Measurements from ENCODE around the gene FAM118B. TPM values are rescaled to one million over a fixed set of nuclear protein-coding genes. Genes with fewer than 3 reads are reported as not detected.

The FAM118B gene
- total and polyA plus RNA-seq, 2 donors (not counting 1 experiment from before 2014, with no cell fraction given): 21.0 to 30.3 TPM

GRCh38 chr11:126267650-126268049 lies 56.1 kb downstream of the FAM118B start:
- peak overlapping the region; percentile 88 for H3K4me2 ChIP-seq (ENCODE audit: extremely low read depth, insufficient read depth, low read length)
- H3K4me3 ChIP-seq (replicated peaks in 1 of 4; ENCODE audit: control extremely low read depth in 1 of 4, insufficient read depth in 1 of 4, low read depth in 3 of 4, low read length in 4 of 4): peak overlapping the region; percentile 86 to 99 (median 98)
- H3K79me2 ChIP-seq (ENCODE audit: control insufficient read depth, insufficient read depth, low read length): peaks cover 26% of the 10 kb centered on the region
- H3K9ac ChIP-seq (ENCODE audit: insufficient read depth, low read length): peak overlapping the region; percentile 97
- peaks cover 37% of the 10 kb centered on the region for H3K36me3 ChIP-seq (ENCODE audit: control insufficient read depth, insufficient read depth, low read length)
- H3K4me1 ChIP-seq (ENCODE audit: control insufficient read depth, extremely low read depth, insufficient read depth, low read length): peaks cover 2% of the 10 kb centered on the region
- no peak overlapping the region for H2AFZ ChIP-seq (ENCODE audit: low read length)
- no peaks in the 10 kb centered on the region for H3K27me3 ChIP-seq (ENCODE audit: control insufficient read depth, insufficient read depth, low read length)
- H3K9me3 ChIP-seq (ENCODE audit: control insufficient read depth, insufficient read depth, low read depth, low read length): no peaks in the 10 kb centered on the region
- H4K20me1 ChIP-seq (ENCODE audit: control insufficient read depth, extremely low read depth, insufficient read depth, low read length): no peaks in the 10 kb centered on the region
- TF ChIP-seq, protein P1, sequence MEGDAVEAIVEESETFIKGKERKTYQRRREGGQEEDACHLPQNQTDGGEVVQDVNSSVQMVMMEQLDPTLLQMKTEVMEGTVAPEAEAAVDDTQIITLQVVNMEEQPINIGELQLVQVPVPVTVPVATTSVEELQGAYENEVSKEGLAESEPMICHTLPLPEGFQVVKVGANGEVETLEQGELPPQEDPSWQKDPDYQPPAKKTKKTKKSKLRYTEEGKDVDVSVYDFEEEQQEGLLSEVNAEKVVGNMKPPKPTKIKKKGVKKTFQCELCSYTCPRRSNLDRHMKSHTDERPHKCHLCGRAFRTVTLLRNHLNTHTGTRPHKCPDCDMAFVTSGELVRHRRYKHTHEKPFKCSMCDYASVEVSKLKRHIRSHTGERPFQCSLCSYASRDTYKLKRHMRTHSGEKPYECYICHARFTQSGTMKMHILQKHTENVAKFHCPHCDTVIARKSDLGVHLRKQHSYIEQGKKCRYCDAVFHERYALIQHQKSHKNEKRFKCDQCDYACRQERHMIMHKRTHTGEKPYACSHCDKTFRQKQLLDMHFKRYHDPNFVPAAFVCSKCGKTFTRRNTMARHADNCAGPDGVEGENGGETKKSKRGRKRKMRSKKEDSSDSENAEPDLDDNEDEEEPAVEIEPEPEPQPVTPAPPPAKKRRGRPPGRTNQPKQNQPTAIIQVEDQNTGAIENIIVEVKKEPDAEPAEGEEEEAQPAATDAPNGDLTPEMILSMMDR (conservative IDR thresholded peaks at IDR 0.05 in 1 of 2, IDR thresholded peaks at IDR 0.05 in 1 of 2; ENCODE audit: low read depth in 1 of 2, low read length in 2 of 2): no peak
- no peak for TF ChIP-seq EZH2 (IDR thresholded peaks at IDR 0.05; ENCODE audit: low read length, missing control alignments)
- peak overlapping the region; percentile 90 for H3K27ac ChIP-seq (ENCODE audit: insufficient read depth, low read length)
- DNase-seq (ENCODE audit: low read depth in 2 of 2): no peak

GRCh38 chr11:126268361-126268707 lies 56.8 kb downstream of the FAM118B start:
- Histone ChIP-seq H3K36me3 (ENCODE audit: control insufficient read depth, insufficient read depth, low read length) (peaks cover 35% of the 10 kb centered on the region), H3K27ac (ENCODE audit: insufficient read depth, low read length) (peak overlapping the region; percentile 90), H3K79me2 (ENCODE audit: control insufficient read depth, insufficient read depth, low read length) (peaks cover 26% of the 10 kb centered on the region), H4K20me1 (ENCODE audit: control insufficient read depth, extremely low read depth, insufficient read depth, low read length) (no peaks in the 10 kb centered on the region), H3K4me2 (ENCODE audit: extremely low read depth, insufficient read depth, low read length) (peak overlapping the region; percentile 88), H3K9me3 (ENCODE audit: control insufficient read depth, insufficient read depth, low read depth, low read length) (no peaks in the 10 kb centered on the region), H3K27me3 (ENCODE audit: control insufficient read depth, insufficient read depth, low read length) (no peaks in the 10 kb centered on the region), H3K4me1 (ENCODE audit: control insufficient read depth, extremely low read depth, insufficient read depth, low read length) (peaks cover 2% of the 10 kb centered on the region), H3K4me3 (replicated peaks in 1 of 4; ENCODE audit: control extremely low read depth in 1 of 4, insufficient read depth in 1 of 4, low read depth in 3 of 4, low read length in 4 of 4) (peak overlapping the region; percentile 86 to 99 (median 98)), H2AFZ (ENCODE audit: low read length) (peak overlapping the region; percentile 64), H3K9ac (ENCODE audit: insufficient read depth, low read length) (peak overlapping the region; percentile 97)
- no peak for TF ChIP-seq EZH2 (IDR thresholded peaks at IDR 0.05; ENCODE audit: low read length, missing control alignments)
- TF ChIP-seq, protein P1 (conservative IDR thresholded peaks at IDR 0.05 in 1 of 2, IDR thresholded peaks at IDR 0.05 in 1 of 2; ENCODE audit: low read depth in 1 of 2, low read length in 2 of 2): no peak
- no peak for DNase-seq (ENCODE audit: low read depth in 2 of 2)

DNA sequence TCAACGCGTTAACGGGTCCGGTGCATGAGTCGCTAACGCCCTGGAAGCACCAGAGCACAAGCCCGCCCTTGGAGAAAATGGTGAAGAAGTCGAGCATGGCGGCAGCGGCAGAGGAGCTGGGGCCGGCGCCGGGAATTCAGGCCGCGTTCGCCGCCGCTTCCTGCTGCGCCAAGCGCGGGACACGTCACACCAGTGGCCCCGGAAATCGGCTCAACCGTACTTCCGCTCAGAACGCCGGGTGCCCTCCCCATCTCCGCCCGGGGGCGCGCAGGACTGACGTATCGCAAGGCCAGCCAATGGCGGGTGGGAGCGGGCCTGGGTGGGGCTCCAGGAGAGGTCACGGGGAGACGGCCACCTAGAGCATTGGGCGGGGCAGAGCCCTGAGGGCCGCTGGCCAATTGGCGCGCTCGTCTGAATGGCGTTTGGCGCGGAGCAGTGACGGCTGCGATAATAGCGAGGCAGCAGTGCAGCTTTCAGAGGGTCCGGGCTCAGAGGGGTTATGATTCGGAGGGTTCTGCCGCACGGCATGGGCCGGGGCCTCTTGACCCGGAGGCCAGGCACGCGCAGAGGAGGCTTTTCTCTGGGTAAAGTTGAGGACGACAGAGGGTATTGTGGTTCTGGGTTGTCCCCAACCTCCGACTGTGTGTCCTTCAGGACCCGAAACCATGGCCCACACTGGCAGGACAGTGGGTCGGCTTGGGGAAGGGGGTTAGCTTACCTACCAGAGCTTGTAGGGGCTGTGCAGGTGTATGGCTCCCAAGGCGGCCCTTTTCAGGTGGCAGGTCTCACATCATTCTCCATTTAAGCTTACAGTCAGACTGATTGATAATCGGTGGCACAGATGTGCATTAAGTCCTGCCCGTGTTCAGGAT lies 57.4 kb downstream of the FAM118B start, which contains the start of the genes FOXRED1 and SRPRA:
FOXRED1 (plus strand) TSS at position 447 of the 872 bp plus-strand sequence; CDS start at position 500, 53 bp downstream.
SRPRA (minus strand) TSS at position 188 of the 872 bp plus-strand sequence; CDS start at position 97, 91 bp downstream.
- peak within 1 kb of the TSS; percentile 95 for H2AFZ ChIP-seq (ENCODE audit: low read length)
- no peaks in the 10 kb centered on the region for H4K20me1 ChIP-seq (ENCODE audit: control insufficient read depth, extremely low read depth, insufficient read depth, low read length)
- peak within 1 kb of the TSS; percentile 99 for H3K4me2 ChIP-seq (ENCODE audit: extremely low read depth, insufficient read depth, low read length)
- peaks cover 2% of the 10 kb centered on the region for H3K4me1 ChIP-seq (ENCODE audit: control insufficient read depth, extremely low read depth, insufficient read depth, low read length)
- H3K27ac ChIP-seq (ENCODE audit: insufficient read depth, low read length): peak within 1 kb of the TSS; percentile 99
- H3K4me3 ChIP-seq (replicated peaks in 1 of 4; ENCODE audit: control extremely low read depth in 1 of 4, insufficient read depth in 1 of 4, low read depth in 3 of 4, low read length in 4 of 4): peak within 1 kb of the TSS; percentile 96 to 99 (median 99)
- no peaks in the 10 kb centered on the region for H3K27me3 ChIP-seq (ENCODE audit: control insufficient read depth, insufficient read depth, low read length)
- DNase-seq (ENCODE audit: low read depth in 2 of 2): peak; percentile 99
- TF ChIP-seq, protein P1 (conservative IDR thresholded peaks at IDR 0.05 in 1 of 2, IDR thresholded peaks at IDR 0.05 in 1 of 2; ENCODE audit: low read depth in 1 of 2, low read length in 2 of 2): no peak
- no peak for TF ChIP-seq EZH2 (IDR thresholded peaks at IDR 0.05; ENCODE audit: low read length, missing control alignments)
- peaks cover 32% of the 10 kb centered on the region for H3K36me3 ChIP-seq (ENCODE audit: control insufficient read depth, insufficient read depth, low read length)
- H3K79me2 ChIP-seq (ENCODE audit: control insufficient read depth, insufficient read depth, low read length): peaks cover 26% of the 10 kb centered on the region
- H3K9ac ChIP-seq (ENCODE audit: insufficient read depth, low read length): peak within 1 kb of the TSS; percentile 97
- no peaks in the 10 kb centered on the region for H3K9me3 ChIP-seq (ENCODE audit: control insufficient read depth, insufficient read depth, low read depth, low read length)
